ENCODE results near the gene LANCL2. TPM values are rescaled to one million over a fixed set of nuclear protein-coding genes. Genes with fewer than 3 reads are reported as not detected.

LANCL2 gene
- total and polyA plus RNA-seq, 9 of the 15 experiments (the other 6 are each of a cell fraction or from before 2014, with no cell fraction given), result 5.3 to 18.5 (median 13.5) TPM

GRCh38 chr7:55465691-55466090 lies 100.6 kb downstream of the LANCL2 start:
- Histone ChIP-seq H3K79me2 (ENCODE audit: control insufficient read depth, insufficient read depth, low read length) (no peaks in the 10 kb centered on the region), H3K4me2 (ENCODE audit: insufficient read depth, low read length) (no peak overlapping the region), H3K4me1 (replicated peaks in 1 of 2; ENCODE audit: control insufficient read depth in 2 of 2, insufficient read depth in 2 of 2, low read length in 2 of 2) (no peaks in the 10 kb centered on the region), H4K20me1 (replicated peaks; ENCODE audit: control insufficient read depth, insufficient read depth, low read length) (no peaks in the 10 kb centered on the region), H3K27me3 (ENCODE audit: control insufficient read depth in 2 of 2, insufficient read depth in 2 of 2, low read length in 2 of 2) (no peaks in the 10 kb centered on the region), H3K36me3 (ENCODE audit: control insufficient read depth, insufficient read depth, low read length) (no peaks in the 10 kb centered on the region), H3K9me1 (ENCODE audit: control insufficient read depth, insufficient read depth, low read length) (no peaks in the 10 kb centered on the region), H3K9ac (ENCODE audit: insufficient read depth in 1 of 2, low read depth in 2 of 2, low read length in 2 of 2) (no peak overlapping the region), H3K4me3 (no peak overlapping the region), H3K9me3 (replicated peaks; ENCODE audit: control insufficient read depth, insufficient read depth, low read depth, low read length) (peaks cover 2% of the 10 kb centered on the region), H2AFZ (ENCODE audit: low read depth, low read length) (no peak overlapping the region), H3K27ac (ENCODE audit: extremely low read depth, low read depth, low read length) (no peak overlapping the region)
- intact Hi-C loops (cut with micrococcal nuclease) (no loop called here), in situ Hi-C loops (cut with MboI) (no loop called here)
- ChIA-PET CTCF (ENCODE audit: low intra/inter-chr PET ratio) (no interaction called here), POLR2A (no interaction called here)
- ATAC-seq, result no peak
- no peak for DNase-seq (ENCODE audit: extremely low read depth in 1 of 4, low spot score in 3 of 4)
- no TSS peak for BruUV-seq (replicated peaks)
- no peak for FAIRE-seq
- 62% methylated on average over 2 of the region's 2 CpGs for WGBS (ENCODE audit: insufficient coverage, low coverage, missing lambda C conversion rate)
- TF ChIP-seq GABPB2 (CRISPR knock-in tag; conservative IDR thresholded peaks at IDR 0.05), result no peak
- TF ChIP-seq DIDO1 (tag; IDR thresholded peaks at IDR 0.05; ENCODE audit: low read depth), result no peak
- no peak for TF ChIP-seq EP400 (IDR thresholded peaks at IDR 0.05)
- no peak for TF ChIP-seq HNRNPUL1 (IDR thresholded peaks at IDR 0.05; ENCODE audit: low read length)
- no peak for TF ChIP-seq DLX4 (CRISPR knock-in tag; IDR thresholded peaks at IDR 0.05)
- TF ChIP-seq ZNF589 (CRISPR knock-in tag; IDR thresholded peaks at IDR 0.05; ENCODE audit: low read depth), result no peak
- no peak for TF ChIP-seq ZNF707 (CRISPR knock-in tag; conservative IDR thresholded peaks at IDR 0.05)
- no peak for TF ChIP-seq CTCF (IDR thresholded peaks at IDR 0.05 in 2 of 3, conservative IDR thresholded peaks at IDR 0.05 in 1 of 3; ENCODE audit: insufficient read depth in 2 of 3, low read depth in 1 of 3, low read length in 3 of 3)
